Measurements from ENCODE around the gene MYBPH.

GRCh38 chr1:203223012-203223775 is 47.6 kb upstream of the MYBPH start:
- TF ChIP-seq, protein P1, sequence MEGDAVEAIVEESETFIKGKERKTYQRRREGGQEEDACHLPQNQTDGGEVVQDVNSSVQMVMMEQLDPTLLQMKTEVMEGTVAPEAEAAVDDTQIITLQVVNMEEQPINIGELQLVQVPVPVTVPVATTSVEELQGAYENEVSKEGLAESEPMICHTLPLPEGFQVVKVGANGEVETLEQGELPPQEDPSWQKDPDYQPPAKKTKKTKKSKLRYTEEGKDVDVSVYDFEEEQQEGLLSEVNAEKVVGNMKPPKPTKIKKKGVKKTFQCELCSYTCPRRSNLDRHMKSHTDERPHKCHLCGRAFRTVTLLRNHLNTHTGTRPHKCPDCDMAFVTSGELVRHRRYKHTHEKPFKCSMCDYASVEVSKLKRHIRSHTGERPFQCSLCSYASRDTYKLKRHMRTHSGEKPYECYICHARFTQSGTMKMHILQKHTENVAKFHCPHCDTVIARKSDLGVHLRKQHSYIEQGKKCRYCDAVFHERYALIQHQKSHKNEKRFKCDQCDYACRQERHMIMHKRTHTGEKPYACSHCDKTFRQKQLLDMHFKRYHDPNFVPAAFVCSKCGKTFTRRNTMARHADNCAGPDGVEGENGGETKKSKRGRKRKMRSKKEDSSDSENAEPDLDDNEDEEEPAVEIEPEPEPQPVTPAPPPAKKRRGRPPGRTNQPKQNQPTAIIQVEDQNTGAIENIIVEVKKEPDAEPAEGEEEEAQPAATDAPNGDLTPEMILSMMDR (IDR thresholded peaks at IDR 0.05): no peak
- TF ChIP-seq POLR2A (IDR thresholded peaks at IDR 0.05) (no peak), POLR2AphosphoS5 (IDR thresholded peaks at IDR 0.05) (no peak), EP300 (IDR thresholded peaks at IDR 0.05) (no peak)

All from sigmoid colon (tissue), 4 donors.